Astrocyte (in vitro differentiated cells and primary cell): ENCODE results near the gene PYROXD2. TPM values are rescaled to one million over a fixed set of nuclear protein-coding genes. Genes with fewer than 3 reads are reported as not detected.

ENCODE experiments used
- DNase-seq: peaks from one replicate; pipeline ENCODE4 v3.0.0-alpha.2; 2010; ENCODE audit warnings: low read depth
- FAIRE-seq: peaks from 2 replicates; lab custom pipeline; 2011; peaks lifted over from hg19 to GRCh38; lab: Jason Lieb, UNC
- H2AFZ ChIP-seq: 2 replicates; pipeline ENCODE4 v1.6.0; 2012; ENCODE audit warnings: low read depth, low read length, inconsistent platforms
- H3K27ac ChIP-seq: 2 replicates; pipeline ENCODE4 v1.5.1; 2011; ENCODE audit warnings: low read depth, low read length, inconsistent platforms
- H3K27me3 ChIP-seq: 2 replicates; pipeline ENCODE4 v1.6.0; 2011; ENCODE audit warnings: low read length, inconsistent platforms; ENCODE audit not compliant: insufficient read depth
- H3K36me3 ChIP-seq: 2 replicates; pipeline ENCODE4 v1.5.1; 2011; ENCODE audit warnings: low read length, inconsistent platforms; ENCODE audit not compliant: insufficient read depth
- H3K4me1 ChIP-seq: 2 replicates; pipeline ENCODE4 v1.5.1; 2011; ENCODE audit warnings: low read length, inconsistent platforms; ENCODE audit not compliant: insufficient read depth
- H3K4me2 ChIP-seq: 2 replicates; pipeline ENCODE4 v1.6.0; 2012; ENCODE audit warnings: low read length, inconsistent platforms
- H3K4me3 ChIP-seq: 2 replicates; pipeline ENCODE4 v1.5.1; 2011; ENCODE audit warnings: low read depth, mild to moderate bottlenecking, low read length, inconsistent platforms; ENCODE audit not compliant: insufficient read depth
- H3K79me2 ChIP-seq: 2 replicates; pipeline ENCODE4 v1.6.0; 2012; ENCODE audit warnings: mild to moderate bottlenecking, low read length, inconsistent platforms; ENCODE audit not compliant: insufficient read depth
- H3K9ac ChIP-seq: 2 replicates; pipeline ENCODE4 v1.6.0; 2012; ENCODE audit warnings: mild to moderate bottlenecking, low read length, inconsistent platforms
- H3K9me3 ChIP-seq: 2 replicates; pipeline ENCODE4 v1.5.1; 2012; ENCODE audit warnings: low read depth, mild to moderate bottlenecking, low read length, inconsistent platforms; ENCODE audit not compliant: insufficient read depth
- H4K20me1 ChIP-seq: 2 replicates; pipeline ENCODE4 v1.6.0; 2012; ENCODE audit warnings: low read length, inconsistent platforms; ENCODE audit not compliant: insufficient read depth
- H3K27ac Mint-ChIP-seq: one replicate; pipeline ENCODE4 v1.8.0; 2021; ENCODE audit warnings: mild to moderate bottlenecking, mixed read lengths; ENCODE audit not compliant: unreplicated experiment
- H3K27me3 Mint-ChIP-seq: one replicate; pipeline ENCODE4 v1.8.0; 2021; ENCODE audit warnings: low read depth, mixed read lengths; ENCODE audit not compliant: unreplicated experiment
- H3K36me3 Mint-ChIP-seq: one replicate; pipeline ENCODE4 v1.8.0; 2021; ENCODE audit warnings: low read depth, mixed read lengths; ENCODE audit not compliant: unreplicated experiment
- H3K4me1 Mint-ChIP-seq: one replicate; pipeline ENCODE4 v1.8.0; 2021; ENCODE audit warnings: low read depth, mixed read lengths; ENCODE audit not compliant: unreplicated experiment
- H3K4me3 Mint-ChIP-seq: one replicate; pipeline ENCODE4 v1.8.0; 2021; ENCODE audit warnings: mild to moderate bottlenecking, moderate library complexity, mixed read lengths; ENCODE audit not compliant: unreplicated experiment
- H3K9me3 Mint-ChIP-seq: one replicate; pipeline ENCODE4 v1.8.0; 2021; ENCODE audit warnings: mild to moderate bottlenecking, mixed read lengths; ENCODE audit not compliant: unreplicated experiment
- EZH2 ChIP-seq: IDR thresholded peaks from 2 replicates; pipeline ENCODE4 v1.6.1; 2012; ENCODE audit warnings: mild to moderate bottlenecking, low read length, inconsistent platforms; ENCODE audit not compliant: insufficient read depth
- total RNA-seq: library from RNA; stranded (reverse); gene quantifications from 2 replicates; pipeline ENCODE4 v1.2.1, GENCODE V29; 2021
- TF ChIP-seq, protein P1 (sequence below): IDR thresholded peaks from 2 replicates; pipeline ENCODE4 v1.5.1; 2011; ENCODE audit warnings: low read depth, mild to moderate bottlenecking, inconsistent platforms, low read length, moderate library complexity; ENCODE audit not compliant: insufficient read depth

The PYROXD2 gene
- total RNA-seq, 1 donor from 2014 or later = 4.5 TPM

DNA sequence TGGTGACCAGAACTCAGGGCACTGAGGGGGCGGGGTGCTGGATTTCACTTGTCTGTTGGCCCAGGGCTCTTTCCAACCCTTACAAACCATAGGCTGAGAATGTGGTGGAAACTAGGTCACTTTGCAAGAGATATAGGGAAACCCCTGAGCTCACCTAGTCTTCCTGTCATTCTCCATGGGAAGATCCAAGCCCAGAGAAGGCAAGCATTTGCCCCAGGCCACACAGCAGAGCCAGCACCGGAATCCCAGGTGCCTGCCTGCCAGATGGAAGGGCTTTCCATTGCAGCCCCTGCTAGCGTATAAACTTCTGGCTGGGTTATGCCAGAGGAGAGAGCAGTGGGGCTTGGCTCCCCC is 427 bp downstream of the PYROXD2 start:
- DNase-seq = no peak
- H3K27me3 ChIP-seq = no peaks in the 10 kb centered on the region
- TF ChIP-seq, protein P1, sequence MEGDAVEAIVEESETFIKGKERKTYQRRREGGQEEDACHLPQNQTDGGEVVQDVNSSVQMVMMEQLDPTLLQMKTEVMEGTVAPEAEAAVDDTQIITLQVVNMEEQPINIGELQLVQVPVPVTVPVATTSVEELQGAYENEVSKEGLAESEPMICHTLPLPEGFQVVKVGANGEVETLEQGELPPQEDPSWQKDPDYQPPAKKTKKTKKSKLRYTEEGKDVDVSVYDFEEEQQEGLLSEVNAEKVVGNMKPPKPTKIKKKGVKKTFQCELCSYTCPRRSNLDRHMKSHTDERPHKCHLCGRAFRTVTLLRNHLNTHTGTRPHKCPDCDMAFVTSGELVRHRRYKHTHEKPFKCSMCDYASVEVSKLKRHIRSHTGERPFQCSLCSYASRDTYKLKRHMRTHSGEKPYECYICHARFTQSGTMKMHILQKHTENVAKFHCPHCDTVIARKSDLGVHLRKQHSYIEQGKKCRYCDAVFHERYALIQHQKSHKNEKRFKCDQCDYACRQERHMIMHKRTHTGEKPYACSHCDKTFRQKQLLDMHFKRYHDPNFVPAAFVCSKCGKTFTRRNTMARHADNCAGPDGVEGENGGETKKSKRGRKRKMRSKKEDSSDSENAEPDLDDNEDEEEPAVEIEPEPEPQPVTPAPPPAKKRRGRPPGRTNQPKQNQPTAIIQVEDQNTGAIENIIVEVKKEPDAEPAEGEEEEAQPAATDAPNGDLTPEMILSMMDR = no peak
- TF ChIP-seq EZH2 = no peak
- no peaks in the 10 kb centered on the region for H3K9me3 ChIP-seq
- H3K9ac ChIP-seq = peak overlapping the region; percentile 82
- H3K4me3 Mint-ChIP-seq = peak overlapping the region; percentile 82
- H3K4me1 Mint-ChIP-seq = peaks cover 8% of the 10 kb centered on the region
- H3K36me3 Mint-ChIP-seq = no peaks in the 10 kb centered on the region
- peaks cover 1% of the 10 kb centered on the region for H3K36me3 ChIP-seq
- peaks cover 9% of the 10 kb centered on the region for H3K79me2 ChIP-seq
- H3K9me3 Mint-ChIP-seq = no peaks in the 10 kb centered on the region
- H3K4me2 ChIP-seq = peak overlapping the region; percentile 97
- H3K4me1 ChIP-seq = peaks cover 18% of the 10 kb centered on the region
- FAIRE-seq = no peak
- peak overlapping the region; percentile 58 for H3K27ac Mint-ChIP-seq
- no peaks in the 10 kb centered on the region for H4K20me1 ChIP-seq
- no peak overlapping the region for H3K27ac ChIP-seq
- H3K4me3 ChIP-seq = peak overlapping the region; percentile 82
- no peaks in the 10 kb centered on the region for H3K27me3 Mint-ChIP-seq
- H2AFZ ChIP-seq = peak overlapping the region; percentile 99

DNA sequence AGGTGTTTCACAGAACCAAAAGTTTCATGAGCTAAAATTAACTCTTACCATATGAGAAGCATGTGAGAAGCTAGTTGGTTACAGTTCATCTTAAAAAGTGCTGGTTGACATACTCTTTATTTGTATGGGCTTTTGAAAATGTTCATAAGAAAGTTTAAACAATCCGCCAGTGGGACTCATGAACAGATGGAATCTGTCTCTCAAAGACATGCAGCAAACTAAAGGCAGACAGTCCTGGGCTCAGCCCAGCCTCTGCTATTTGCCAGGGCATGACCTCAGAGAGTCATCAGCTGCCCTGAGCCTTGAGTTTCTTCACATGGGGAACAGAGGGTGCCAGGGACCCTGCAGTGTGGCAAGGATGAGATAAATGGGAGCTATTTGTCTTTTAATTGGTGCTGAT is 3.2 kb downstream of the PYROXD2 start:
- Histone ChIP-seq H3K4me3 (no peak overlapping the region), H4K20me1 (no peaks in the 10 kb centered on the region), H2AFZ (no peak overlapping the region), H3K27me3 (no peaks in the 10 kb centered on the region), H3K4me1 (peaks cover 18% of the 10 kb centered on the region), H3K36me3 (no peaks in the 10 kb centered on the region), H3K9me3 (no peaks in the 10 kb centered on the region), H3K9ac (no peak overlapping the region), H3K4me2 (no peak overlapping the region), H3K27ac (no peak overlapping the region), H3K79me2 (peaks cover 9% of the 10 kb centered on the region)
- Mint-ChIP-seq H3K36me3 (no peaks in the 10 kb centered on the region), H3K27me3 (peaks cover 6% of the 10 kb centered on the region), H3K9me3 (no peaks in the 10 kb centered on the region), H3K4me1 (peaks cover 8% of the 10 kb centered on the region), H3K27ac (no peak overlapping the region), H3K4me3 (no peak overlapping the region)
- FAIRE-seq (no peak), DNase-seq (no peak)
- TF ChIP-seq, protein P1 = no peak
- TF ChIP-seq EZH2 = no peak

DNA sequence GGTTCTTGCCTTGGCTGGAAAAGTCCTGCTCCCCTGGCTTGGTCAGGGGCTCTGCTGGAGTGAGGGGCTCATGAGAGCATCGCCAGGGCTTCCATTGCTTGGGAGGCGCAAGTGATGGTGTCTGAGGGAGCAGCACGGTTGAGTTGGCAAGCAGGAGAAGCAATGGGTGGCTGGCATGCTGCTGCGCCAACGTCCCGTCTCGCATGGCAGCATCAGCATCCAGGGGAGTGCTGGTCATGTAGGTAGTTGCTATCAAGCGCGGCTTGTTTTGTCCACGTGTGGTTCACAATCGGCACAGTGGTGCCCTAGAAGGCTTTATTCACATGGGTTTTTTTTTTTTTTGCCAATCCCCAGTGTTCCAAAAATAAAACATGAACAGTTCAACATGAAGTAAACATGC is 3.8 kb downstream of the PYROXD2 start:
- Histone ChIP-seq H3K79me2 (peaks cover 9% of the 10 kb centered on the region), H3K27ac (no peak overlapping the region), H2AFZ (no peak overlapping the region), H3K9ac (no peak overlapping the region), H3K4me1 (peaks cover 18% of the 10 kb centered on the region), H3K9me3 (no peaks in the 10 kb centered on the region), H4K20me1 (no peaks in the 10 kb centered on the region), H3K27me3 (no peaks in the 10 kb centered on the region), H3K4me3 (no peak overlapping the region), H3K36me3 (no peaks in the 10 kb centered on the region), H3K4me2 (no peak overlapping the region)
- peak overlapping the region; percentile 27 for H3K27ac Mint-ChIP-seq
- H3K4me1 Mint-ChIP-seq = peaks cover 8% of the 10 kb centered on the region
- H3K27me3 Mint-ChIP-seq = peaks cover 8% of the 10 kb centered on the region
- TF ChIP-seq, protein P1 = no peak
- TF ChIP-seq EZH2 = no peak
- FAIRE-seq (no peak), DNase-seq (no peak)
- no peaks in the 10 kb centered on the region for H3K9me3 Mint-ChIP-seq
- H3K4me3 Mint-ChIP-seq = no peak overlapping the region
- no peaks in the 10 kb centered on the region for H3K36me3 Mint-ChIP-seq
